ENCODE measurements around the gene UBQLN4.

The UBQLN4 gene

GRCh38 chr1:156053768-156054499 is at the start of gene UBQLN4:
Gene UBQLN4 (minus strand): TSS chr1:156053798. CDS start chr1:156053701, 97 bp downstream.
- peaks cover 23% of the 10 kb centered on the region for H3K4me1 Mint-ChIP-seq (ENCODE audit: low read depth)
- peak within 1 kb of the TSS; percentile 98 for H3K4me3 Mint-ChIP-seq
- H3K27ac Mint-ChIP-seq: peak within 1 kb of the TSS; percentile 91
- DNase-seq (ENCODE audit: low spot score): peak; percentile 86
- H3K36me3 Mint-ChIP-seq (ENCODE audit: low read depth): peaks cover 11% of the 10 kb centered on the region
- H3K9me3 Mint-ChIP-seq: no peaks in the 10 kb centered on the region
- no peaks in the 10 kb centered on the region for H3K27me3 Mint-ChIP-seq (ENCODE audit: low read depth)

- H3K27me3 Mint-ChIP-seq (ENCODE audit: low read depth): peaks cover 5% of the 10 kb centered on the region
- H3K27ac Mint-ChIP-seq: peak overlapping the region; percentile 13
- H3K36me3 Mint-ChIP-seq (ENCODE audit: low read depth): no peaks in the 10 kb centered on the region
- no peak overlapping the region for H3K4me3 Mint-ChIP-seq
- no peak for DNase-seq (ENCODE audit: low spot score)
- H3K4me1 Mint-ChIP-seq (ENCODE audit: low read depth): peaks cover 53% of the 10 kb centered on the region
- H3K9me3 Mint-ChIP-seq: no peaks in the 10 kb centered on the region
These were observed 49.3 kb upstream of the UBQLN4 start for GRCh38 chr1:156102633-156103511.

- H3K4me1 Mint-ChIP-seq (ENCODE audit: low read depth): peaks cover 57% of the 10 kb centered on the region
- H3K4me3 Mint-ChIP-seq: no peak overlapping the region
- H3K27me3 Mint-ChIP-seq (ENCODE audit: low read depth): peaks cover 5% of the 10 kb centered on the region
- no peaks in the 10 kb centered on the region for H3K9me3 Mint-ChIP-seq
- no peak overlapping the region for H3K27ac Mint-ChIP-seq
- no peaks in the 10 kb centered on the region for H3K36me3 Mint-ChIP-seq (ENCODE audit: low read depth)
- no peak for DNase-seq (ENCODE audit: low spot score)
These were observed 48.3 kb upstream of the UBQLN4 start for GRCh38 chr1:156101880-156102279.

- no peak for DNase-seq (ENCODE audit: low spot score)
- no peak overlapping the region for H3K4me3 Mint-ChIP-seq
- H3K27me3 Mint-ChIP-seq (ENCODE audit: low read depth): peaks cover 5% of the 10 kb centered on the region
- H3K9me3 Mint-ChIP-seq: no peaks in the 10 kb centered on the region
- H3K4me1 Mint-ChIP-seq (ENCODE audit: low read depth): peaks cover 59% of the 10 kb centered on the region
- no peaks in the 10 kb centered on the region for H3K36me3 Mint-ChIP-seq (ENCODE audit: low read depth)
- no peak overlapping the region for H3K27ac Mint-ChIP-seq
These were observed 46.8 kb upstream of the UBQLN4 start for GRCh38 chr1:156100205-156100995.

GRCh38 chr1:156099282-156099681 is 45.7 kb upstream of the UBQLN4 start:
- Mint-ChIP-seq H3K9me3 (no peaks in the 10 kb centered on the region), H3K36me3 (ENCODE audit: low read depth) (no peaks in the 10 kb centered on the region), H3K27me3 (ENCODE audit: low read depth) (peaks cover 5% of the 10 kb centered on the region), H3K4me1 (ENCODE audit: low read depth) (peaks cover 51% of the 10 kb centered on the region), H3K27ac (no peak overlapping the region), H3K4me3 (no peak overlapping the region)
- no peak for DNase-seq (ENCODE audit: low spot score)

GRCh38 chr1:156098784-156099183 is 45.2 kb upstream of the UBQLN4 start:
- Mint-ChIP-seq H3K36me3 (ENCODE audit: low read depth) (no peaks in the 10 kb centered on the region), H3K27me3 (ENCODE audit: low read depth) (peaks cover 6% of the 10 kb centered on the region), H3K4me1 (ENCODE audit: low read depth) (peaks cover 47% of the 10 kb centered on the region), H3K27ac (no peak overlapping the region), H3K4me3 (no peak overlapping the region), H3K9me3 (no peaks in the 10 kb centered on the region)
- no peak for DNase-seq (ENCODE audit: low spot score)

- Mint-ChIP-seq H3K4me1 (ENCODE audit: low read depth) (peaks cover 39% of the 10 kb centered on the region), H3K4me3 (no peak overlapping the region), H3K27me3 (ENCODE audit: low read depth) (peaks cover 5% of the 10 kb centered on the region), H3K9me3 (no peaks in the 10 kb centered on the region), H3K27ac (peak overlapping the region; percentile 75), H3K36me3 (ENCODE audit: low read depth) (no peaks in the 10 kb centered on the region)
- peak; percentile 78 for DNase-seq (ENCODE audit: low spot score)
These were observed 44.0 kb upstream of the UBQLN4 start for GRCh38 chr1:156097499-156098178.

- Mint-ChIP-seq H3K27ac (peak overlapping the region; percentile 75), H3K9me3 (no peaks in the 10 kb centered on the region), H3K4me3 (peak overlapping the region; percentile 73), H3K4me1 (ENCODE audit: low read depth) (peaks cover 39% of the 10 kb centered on the region), H3K36me3 (ENCODE audit: low read depth) (no peaks in the 10 kb centered on the region), H3K27me3 (ENCODE audit: low read depth) (peaks cover 5% of the 10 kb centered on the region)
- peak; percentile 89 for DNase-seq (ENCODE audit: low spot score)
These were observed 43.2 kb upstream of the UBQLN4 start for GRCh38 chr1:156096640-156097391.

GRCh38 chr1:156095906-156096508 is 42.4 kb upstream of the UBQLN4 start:
- H3K27me3 Mint-ChIP-seq (ENCODE audit: low read depth): peaks cover 3% of the 10 kb centered on the region
- no peak overlapping the region for H3K27ac Mint-ChIP-seq
- H3K4me3 Mint-ChIP-seq: no peak overlapping the region
- no peak for DNase-seq (ENCODE audit: low spot score)
- no peaks in the 10 kb centered on the region for H3K9me3 Mint-ChIP-seq
- H3K4me1 Mint-ChIP-seq (ENCODE audit: low read depth): peaks cover 35% of the 10 kb centered on the region
- no peaks in the 10 kb centered on the region for H3K36me3 Mint-ChIP-seq (ENCODE audit: low read depth)

GRCh38 chr1:156091610-156092009 is 38.0 kb upstream of the UBQLN4 start:
- no peak overlapping the region for H3K27ac Mint-ChIP-seq
- no peaks in the 10 kb centered on the region for H3K36me3 Mint-ChIP-seq (ENCODE audit: low read depth)
- H3K4me1 Mint-ChIP-seq (ENCODE audit: low read depth): peaks cover 17% of the 10 kb centered on the region
- peaks cover 13% of the 10 kb centered on the region for H3K27me3 Mint-ChIP-seq (ENCODE audit: low read depth)
- H3K9me3 Mint-ChIP-seq: no peaks in the 10 kb centered on the region
- DNase-seq (ENCODE audit: low spot score): no peak
- H3K4me3 Mint-ChIP-seq: no peak overlapping the region

- no peaks in the 10 kb centered on the region for H3K9me3 Mint-ChIP-seq
- peak overlapping the region; percentile 49 for H3K27ac Mint-ChIP-seq
- H3K4me1 Mint-ChIP-seq (ENCODE audit: low read depth): peaks cover 9% of the 10 kb centered on the region
- no peak overlapping the region for H3K4me3 Mint-ChIP-seq
- no peaks in the 10 kb centered on the region for H3K36me3 Mint-ChIP-seq (ENCODE audit: low read depth)
- DNase-seq (ENCODE audit: low spot score): peak; percentile 77
- H3K27me3 Mint-ChIP-seq (ENCODE audit: low read depth): peaks cover 19% of the 10 kb centered on the region
These were observed 37.2 kb upstream of the UBQLN4 start for GRCh38 chr1:156090840-156091188.

- no peak for DNase-seq (ENCODE audit: low spot score)
- H3K4me1 Mint-ChIP-seq (ENCODE audit: low read depth): peaks cover 6% of the 10 kb centered on the region
- no peaks in the 10 kb centered on the region for H3K9me3 Mint-ChIP-seq
- H3K4me3 Mint-ChIP-seq: no peak overlapping the region
- peak overlapping the region; percentile 49 for H3K27ac Mint-ChIP-seq
- peaks cover 22% of the 10 kb centered on the region for H3K27me3 Mint-ChIP-seq (ENCODE audit: low read depth)
- H3K36me3 Mint-ChIP-seq (ENCODE audit: low read depth): no peaks in the 10 kb centered on the region
These were observed 36.7 kb upstream of the UBQLN4 start for GRCh38 chr1:156090138-156090839.

Data from T-helper 2 cell treated with Interferon-gamma antibody and Interleukin-4, amounts not matched to agents 5 μg/mL and 100 μg/mL, for 36 hours (primary cell).